Subcutaneous adipose tissue (tissue), 4 donors: ENCODE results near the gene PRR20G. TPM values are rescaled to one million over a fixed set of nuclear protein-coding genes. Genes with fewer than 3 reads are reported as not detected.

Experiments
- CTCF ChIP-seq: fragments of 450-650 bp; IDR thresholded peaks from one replicate; pipeline ENCODE4 v1.5.1; 2016; ENCODE audit warnings: low read depth, mild to moderate bottlenecking, control low read depth, antibody characterized with exemption, moderate library complexity
- total RNA-seq, 4 donors: library from RNA; depleted of rRNA; stranded (reverse); fragments of >200 nt; gene quantifications; one replicate each; pipeline ENCODE4 v1.1.0, GENCODE V29; 2016

PRR20G gene
- not detected for total RNA-seq

GRCh38 chr3:127287840-127288239, at the start of gene PRR20G:
PRR20G (minus strand) TSS chr3:127288046; CDS start chr3:127287365, 681 bp downstream.
- no peak for TF ChIP-seq CTCF

GRCh38 chr3:127337001-127337400, 49.2 kb upstream of the PRR20G start:
- TF ChIP-seq CTCF = no peak

GRCh38 chr3:127336101-127336500, 48.3 kb upstream of the PRR20G start:
- TF ChIP-seq CTCF = no peak

GRCh38 chr3:127330385-127330784, 42.5 kb upstream of the PRR20G start:
- no peak for TF ChIP-seq CTCF

GRCh38 chr3:127329631-127330285, 41.9 kb upstream of the PRR20G start:
- TF ChIP-seq CTCF = no peak

GRCh38 chr3:127328421-127328820, 40.6 kb upstream of the PRR20G start:
- TF ChIP-seq CTCF = no peak

- TF ChIP-seq CTCF = no peak
These were observed 38.5 kb upstream of the PRR20G start for GRCh38 chr3:127326341-127326740.
